ENCODE data around the gene CDAN1.

Gene CDAN1

GRCh38 chr15:42710662-42711061 is 26.3 kb downstream of the CDAN1 start:
- DNase-seq, result no peak

- DNase-seq, result peak in 2 of 4 experiments; percentile 6 to 16
Observed at GRCh38 chr15:42707873-42708544, 28.9 kb downstream of the CDAN1 start.

- DNase-seq, result no peak
Observed at GRCh38 chr15:42707068-42707467, 29.9 kb downstream of the CDAN1 start.

- no peak for DNase-seq
Observed at GRCh38 chr15:42705336-42705735, 31.6 kb downstream of the CDAN1 start.

GRCh38 chr15:42704492-42704926 is 32.4 kb downstream of the CDAN1 start:
- DNase-seq, result peak; percentile 67 to 81 (median 72)

GRCh38 chr15:42696626-42697025 is 40.3 kb downstream of the CDAN1 start:
- DNase-seq, result peak in 2 of 4 experiments; percentile 5 to 6

GRCh38 chr15:42695527-42696071 is 41.3 kb downstream of the CDAN1 start:
- peak in 2 of 4 experiments; percentile 4 to 18 for DNase-seq

GRCh38 chr15:42694398-42694797 is 42.5 kb downstream of the CDAN1 start:
- DNase-seq, result no peak

GRCh38 chr15:42693942-42694341 is 43.0 kb downstream of the CDAN1 start:
- DNase-seq, result no peak

- no peak for DNase-seq
Observed at GRCh38 chr15:42693496-42693895, 43.4 kb downstream of the CDAN1 start.

- no peak for DNase-seq
Observed at GRCh38 chr15:42692997-42693396, 43.9 kb downstream of the CDAN1 start.

GRCh38 chr15:42692536-42692935 is 44.4 kb downstream of the CDAN1 start:
- DNase-seq, result no peak

GRCh38 chr15:42691770-42692169 is 45.2 kb downstream of the CDAN1 start:
- no peak for DNase-seq

GRCh38 chr15:42691308-42691707 is 45.6 kb downstream of the CDAN1 start:
- DNase-seq, result no peak

- no peak for DNase-seq
Observed at GRCh38 chr15:42688301-42688700, 48.6 kb downstream of the CDAN1 start.

- no peak for DNase-seq
Observed at GRCh38 chr15:42687740-42688139, 49.2 kb downstream of the CDAN1 start.

- DNase-seq, result no peak
Observed at GRCh38 chr15:42686281-42686680, 50.6 kb downstream of the CDAN1 start.

GRCh38 chr15:42681119-42681518 is 55.8 kb downstream of the CDAN1 start:
- no peak for DNase-seq

GRCh38 chr15:42680142-42680482 is 56.8 kb downstream of the CDAN1 start:
- DNase-seq, result peak in 1 of 4 experiments; percentile 9

- peak in 2 of 4 experiments; percentile 7 to 15 for DNase-seq
Observed at GRCh38 chr15:42679285-42680141, 57.4 kb downstream of the CDAN1 start.

GRCh38 chr15:42675021-42675420 is 61.9 kb downstream of the CDAN1 start:
- no peak for DNase-seq

- DNase-seq, result no peak
Observed at GRCh38 chr15:42674472-42674871, 62.5 kb downstream of the CDAN1 start.
